Lung (tissue), 12 donors: ENCODE data around the gene TBC1D17. TPM values are rescaled to one million over a fixed set of nuclear protein-coding genes. Genes with fewer than 3 reads are reported as not detected.

Experiments
- ATAC-seq: fragments of 200-7000 bp; cut with Tn5 transposase; one replicate; pipeline ENCODE4 v1.9.1; 2020; ENCODE audit warnings: moderate number of reproducible peaks; ENCODE audit not compliant: insufficient read depth, low FRiP score
- DNase-seq, 3 donors: peaks; one replicate each; pipeline ENCODE4 v3.0.0-alpha.2; 2013 to 2017
- H3K27ac ChIP-seq, 2 donors: one replicate each; pipeline ENCODE4 v1.5.1; 2013; ENCODE audit warnings: mild to moderate bottlenecking in 2 of 2, moderate library complexity in 2 of 2, control low read depth in 1 of 2, inconsistent platforms in 1 of 2, low read depth in 1 of 2, low read length in 1 of 2
- H3K27me3 ChIP-seq, 3 donors: one replicate each; pipeline ENCODE4 v1.5.1; 2013; ENCODE audit warnings: low read length in 2 of 3; ENCODE audit not compliant: control insufficient read depth in 3 of 3, insufficient read depth in 3 of 3
- H3K36me3 ChIP-seq, 4 donors: one replicate each; pipeline ENCODE4 v1.5.1; 2013; ENCODE audit warnings: low read length in 4 of 4, mild to moderate bottlenecking in 1 of 4, moderate library complexity in 1 of 4; ENCODE audit not compliant: control insufficient read depth in 4 of 4, insufficient read depth in 4 of 4
- H3K4me1 ChIP-seq, 5 donors: one replicate each; pipeline ENCODE4 v1.5.1; 2013; ENCODE audit warnings: low read length in 5 of 5, mild to moderate bottlenecking in 2 of 5, moderate library complexity in 1 of 5; ENCODE audit not compliant: control insufficient read depth in 5 of 5, insufficient read depth in 5 of 5
- H3K4me3 ChIP-seq: one replicate; pipeline ENCODE4 v1.5.1; 2013; ENCODE audit warnings: mild to moderate bottlenecking, control low read depth, moderate library complexity
- H3K9ac ChIP-seq, 2 donors: one replicate each; pipeline ENCODE4 v1.5.1; 2013; ENCODE audit warnings: low read length in 2 of 2, control low read depth in 1 of 2; ENCODE audit not compliant: insufficient read depth in 1 of 2
- H3K9me3 ChIP-seq, 4 donors: one replicate each; pipeline ENCODE4 v1.5.1; 2013; ENCODE audit warnings: low read length in 3 of 4, mild to moderate bottlenecking in 1 of 4, moderate library complexity in 1 of 4; ENCODE audit not compliant: control insufficient read depth in 4 of 4, insufficient read depth in 3 of 4
- CTCF ChIP-seq: IDR thresholded peaks from 2 replicates; pipeline ENCODE4 v1.5.1; 2012; ENCODE audit warnings: mild to moderate bottlenecking; ENCODE audit errors: control extremely low read depth, extremely low read depth
- WGBS, 2 donors: extraction: QIAGEN DNeasy Blood & Tissue Kit; methylation state at CpG; one replicate each; pipeline ENCODE4 v1.1.7; 2013; 5-methylcytosine and 5-hydroxymethylcytosine counted together
- polyA plus RNA-seq, 2 donors: library from polyadenylated mRNA; stranded (reverse); fragments of 200-250 nt; gene quantifications; one replicate each; pipeline ENCODE4 v1.2.1, GENCODE V29; 2013
- total RNA-seq, 2 donors: library from RNA; depleted of rRNA in 1 of 2; stranded (reverse); fragments of >200 nt in 1 of 2; gene quantifications; one replicate each; pipeline ENCODE4 v1.2.1, GENCODE V29; 2014 to 2021
- donor health status: control.
- donor health status: control.
- donor health status: Bipolar disorder and iron deficiency.
- donor health status: healthy.
- donor health status: DM: yes; HTN: yes; CAD: no.

TBC1D17 gene
- total and polyA plus RNA-seq, 4 donors: 23.3 to 52.9 (median 32.4) TPM

- Histone ChIP-seq H3K4me1 (peaks cover 0 to 25% (median 13%) of the 10 kb centered on the region in 5 donors), H3K36me3 (peaks cover 0 to 56% (median 30%) of the 10 kb centered on the region in 4 donors), H3K4me3 (no peak overlapping the region), H3K27me3 (no peaks in the 10 kb centered on the region), H3K9ac (no peak overlapping the region), H3K9me3 (no peaks in the 10 kb centered on the region), H3K27ac (no peak overlapping the region)
- no peak for TF ChIP-seq CTCF
- DNase-seq: no peak
- WGBS, 2 donors: 86 to 87% methylated on average over 21 of the region's 21 CpGs
- ATAC-seq: no peak
These were observed 21.6 kb upstream of the TBC1D17 start for GRCh38 chr19:49855676-49856573.

- Histone ChIP-seq H3K9me3 (no peaks in the 10 kb centered on the region), H3K4me3 (no peak overlapping the region), H3K4me1 (peaks cover 0 to 28% (median 13%) of the 10 kb centered on the region in 5 donors), H3K9ac (no peak overlapping the region), H3K36me3 (peaks cover 0 to 62% (median 32%) of the 10 kb centered on the region in 4 donors), H3K27ac (no peak overlapping the region), H3K27me3 (no peaks in the 10 kb centered on the region)
- WGBS, 2 donors: 93 to 94% methylated on average over 17 to 18 of the region's 18 CpGs
- DNase-seq: no peak
- no peak for TF ChIP-seq CTCF
- ATAC-seq: no peak
These were observed 20.9 kb upstream of the TBC1D17 start for GRCh38 chr19:49856574-49857021.

- Histone ChIP-seq H3K36me3 (peaks cover 0 to 68% (median 30%) of the 10 kb centered on the region in 4 donors), H3K4me1 (peaks cover 0 to 24% (median 8%) of the 10 kb centered on the region in 5 donors)
- DNase-seq: no peak
These were observed 20.3 kb upstream of the TBC1D17 start for GRCh38 chr19:49857061-49857837.

More at GRCh38 chr19:49857061-49857837, 20.3 kb upstream of the TBC1D17 start:
- H3K9me3 ChIP-seq: no peaks in the 10 kb centered on the region
- ATAC-seq: no peak
- TF ChIP-seq CTCF: no peak
- WGBS, 2 donors: 95% methylated on average over 26 of the region's 26 CpGs
- H3K9ac ChIP-seq: no peak overlapping the region
- no peak overlapping the region for H3K27ac ChIP-seq
- H3K27me3 ChIP-seq: no peaks in the 10 kb centered on the region
- H3K4me3 ChIP-seq: no peak overlapping the region
